Brain microvascular endothelial cell (primary cell): ENCODE results near the gene TMEM89.

Experiments
- DNase-seq: peaks from one replicate; pipeline ENCODE4 v3.0.0-alpha.2; 2020
- H3K27ac ChIP-seq: fragments of 250-450 bp; sonication (Bioruptor Pico); 2 replicates; pipeline ENCODE4 v1.5.1; 2020; ENCODE audit warnings: mild to moderate bottlenecking, moderate library complexity
- H3K27me3 ChIP-seq: fragments of 250-450 bp; sonication (Bioruptor Pico); replicated peaks from 2 replicates; pipeline ENCODE4 v1.5.1; 2020; ENCODE audit warnings: mild to moderate bottlenecking
- H3K36me3 ChIP-seq: fragments of 250-450 bp; sonication (Bioruptor Pico); replicated peaks from 2 replicates; pipeline ENCODE4 v1.5.1; 2020; ENCODE audit warnings: mild to moderate bottlenecking
- H3K4me3 ChIP-seq: 2 replicates; pipeline ENCODE4 v1.5.1; 2011; ENCODE audit warnings: low read depth, mild to moderate bottlenecking, control low read depth, low read length, moderate library complexity
- in situ Hi-C: cut with HindIII; loops from 2 replicates; pipeline ENCODE4 v1.10.0; 2017; ENCODE audit warnings: low sequenced_read_pairs, low pct_ligation_motif_present
- TF ChIP-seq, protein P1 (sequence below): IDR thresholded peaks from 2 replicates; pipeline ENCODE4 v1.5.1; 2011; ENCODE audit warnings: low read depth, mild to moderate bottlenecking, moderate library complexity, low read length, control low read depth, inconsistent platforms; ENCODE audit errors: missing control alignments

TMEM89 gene

GRCh38 chr3:48655606-48656005 is 34.0 kb upstream of the TMEM89 start:
- TF ChIP-seq, protein P1, sequence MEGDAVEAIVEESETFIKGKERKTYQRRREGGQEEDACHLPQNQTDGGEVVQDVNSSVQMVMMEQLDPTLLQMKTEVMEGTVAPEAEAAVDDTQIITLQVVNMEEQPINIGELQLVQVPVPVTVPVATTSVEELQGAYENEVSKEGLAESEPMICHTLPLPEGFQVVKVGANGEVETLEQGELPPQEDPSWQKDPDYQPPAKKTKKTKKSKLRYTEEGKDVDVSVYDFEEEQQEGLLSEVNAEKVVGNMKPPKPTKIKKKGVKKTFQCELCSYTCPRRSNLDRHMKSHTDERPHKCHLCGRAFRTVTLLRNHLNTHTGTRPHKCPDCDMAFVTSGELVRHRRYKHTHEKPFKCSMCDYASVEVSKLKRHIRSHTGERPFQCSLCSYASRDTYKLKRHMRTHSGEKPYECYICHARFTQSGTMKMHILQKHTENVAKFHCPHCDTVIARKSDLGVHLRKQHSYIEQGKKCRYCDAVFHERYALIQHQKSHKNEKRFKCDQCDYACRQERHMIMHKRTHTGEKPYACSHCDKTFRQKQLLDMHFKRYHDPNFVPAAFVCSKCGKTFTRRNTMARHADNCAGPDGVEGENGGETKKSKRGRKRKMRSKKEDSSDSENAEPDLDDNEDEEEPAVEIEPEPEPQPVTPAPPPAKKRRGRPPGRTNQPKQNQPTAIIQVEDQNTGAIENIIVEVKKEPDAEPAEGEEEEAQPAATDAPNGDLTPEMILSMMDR = no peak
- no peak for DNase-seq
- Histone ChIP-seq H3K27ac (no peak overlapping the region), H3K36me3 (no peaks in the 10 kb centered on the region), H3K4me3 (peak overlapping the region; percentile 45), H3K27me3 (no peaks in the 10 kb centered on the region)
- in situ Hi-C loops = no loop called here

DNA sequence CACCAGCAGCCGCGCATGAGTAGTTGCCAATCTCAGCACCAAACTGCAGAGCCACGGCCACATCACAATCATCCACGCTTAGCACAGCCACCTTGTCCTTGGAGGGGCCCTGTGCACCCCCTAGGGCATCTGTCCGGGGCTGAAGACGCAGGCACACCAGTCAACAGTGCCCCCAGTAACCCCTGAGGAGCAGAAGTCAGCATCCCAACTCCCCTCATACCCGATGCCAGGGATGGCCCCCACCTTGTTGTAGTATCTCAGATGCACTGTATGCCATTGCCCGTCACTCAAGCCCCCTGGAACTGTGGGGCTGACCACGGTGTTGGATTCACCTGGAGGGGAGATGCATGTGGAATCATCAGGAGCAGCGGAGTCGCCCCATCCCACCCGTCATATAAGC is 33.5 kb upstream of the TMEM89 start:
- H3K27ac ChIP-seq = no peak overlapping the region
- no peak overlapping the region for H3K4me3 ChIP-seq
- TF ChIP-seq, protein P1 = no peak
- in situ Hi-C loops = no loop called here
- no peaks in the 10 kb centered on the region for H3K27me3 ChIP-seq
- no peaks in the 10 kb centered on the region for H3K36me3 ChIP-seq
- no peak for DNase-seq

- in situ Hi-C loops = no loop called here
- no peak overlapping the region for H3K27ac ChIP-seq
- no peak overlapping the region for H3K4me3 ChIP-seq
- H3K27me3 ChIP-seq = no peaks in the 10 kb centered on the region
- no peaks in the 10 kb centered on the region for H3K36me3 ChIP-seq
- TF ChIP-seq, protein P1 = no peak
- DNase-seq = no peak
These were observed 31.6 kb upstream of the TMEM89 start for GRCh38 chr3:48652923-48653715.

- TF ChIP-seq, protein P1 = no peak
- in situ Hi-C loops = no loop called here
- H3K36me3 ChIP-seq = no peaks in the 10 kb centered on the region
These were observed 30.2 kb upstream of the TMEM89 start for GRCh38 chr3:48651771-48652170.

DNA sequence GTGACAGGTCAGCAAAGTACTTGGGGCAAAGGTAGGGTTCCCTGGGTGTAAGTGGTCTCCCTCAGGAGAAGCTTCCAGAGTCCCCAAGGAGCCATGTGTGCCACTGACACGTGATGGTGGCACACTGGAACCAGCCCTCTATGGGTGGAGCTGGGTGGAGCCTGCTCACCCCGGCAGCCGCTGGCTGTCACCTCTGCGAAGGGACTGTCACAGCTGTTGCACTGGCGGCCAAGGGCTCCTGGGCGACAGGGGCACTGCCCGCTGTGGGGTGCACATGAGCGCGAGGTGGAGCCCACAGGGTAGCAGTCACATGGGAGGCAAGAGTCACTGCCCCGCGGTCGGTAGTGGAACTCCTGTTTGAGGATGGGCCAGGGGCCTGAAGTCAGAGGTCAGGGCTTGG is 29.2 kb upstream of the TMEM89 start:
- TF ChIP-seq, protein P1 = no peak
- no peaks in the 10 kb centered on the region for H3K27me3 ChIP-seq
- H3K27ac ChIP-seq = no peak overlapping the region
- DNase-seq = no peak
- in situ Hi-C loops = no loop called here
- no peak overlapping the region for H3K4me3 ChIP-seq
- H3K36me3 ChIP-seq = no peaks in the 10 kb centered on the region

More at GRCh38 chr3:48651771-48652170, 30.2 kb upstream of the TMEM89 start:
- H3K27ac ChIP-seq = no peak overlapping the region
- DNase-seq = no peak
- H3K27me3 ChIP-seq = no peaks in the 10 kb centered on the region
- no peak overlapping the region for H3K4me3 ChIP-seq

- no peak for DNase-seq
- Histone ChIP-seq H3K27me3 (no peaks in the 10 kb centered on the region), H3K4me3 (no peak overlapping the region), H3K36me3 (no peaks in the 10 kb centered on the region), H3K27ac (no peak overlapping the region)
- in situ Hi-C loops = no loop called here
- TF ChIP-seq, protein P1 = no peak
These were observed 26.8 kb upstream of the TMEM89 start for GRCh38 chr3:48648188-48648850.
